ENCODE measurements around the gene SPPL2C.

GRCh38 chr17:45867702-45868101 lies 23.0 kb downstream of the SPPL2C start:
- no peak for TF ChIP-seq CTCF (IDR thresholded peaks at IDR 0.05; ENCODE audit: low read depth, low read length, poor library complexity, severe bottlenecking)
- TF ChIP-seq EZH2phosphoT487 (IDR thresholded peaks at IDR 0.05; ENCODE audit: borderline replicate concordance, low read length): no peak
